SK-N-SH (cell line): ENCODE measurements around the gene B4GALNT1. TPM values are rescaled to one million over a fixed set of nuclear protein-coding genes. Genes with fewer than 3 reads are reported as not detected.
"Not testable (repeated sequence)": the region's sequence is repeated elsewhere in the genome, so short reads cannot be mapped to it uniquely, and the experiment has no call there.

Experiments
- CTCF ChIA-PET: fragments of 300-600, 350-600 bp; formaldehyde crosslinking; extraction: SDS; loops from one replicate; lab custom pipeline; 2021; lab: Yijun Ruan, JAX
- POLR2A ChIA-PET: fragments of 350-600 bp; sonication (Branson Sonifier 250); formaldehyde crosslinking; extraction: SDS; loops from one replicate; lab custom pipeline; 2020; ENCODE audit warnings: antibody characterized with exemption, inconsistent platforms; lab: Yijun Ruan, JAX
- DNase-seq: peaks from one replicate; pipeline ENCODE4 v3.0.0; 2012
- H2AFZ ChIP-seq: fragments of 200-600 bp; sonication (generic); 2 replicates; pipeline ENCODE4 v1.8.1; 2016; ENCODE audit warnings: antibody characterized with exemption, mild to moderate bottlenecking, low read depth
- H3F3A ChIP-seq: fragments of 200-600 bp; sonication (generic); replicated peaks from 2 replicates; pipeline ENCODE3; 2016; ENCODE audit warnings: antibody characterized with exemption, mild to moderate bottlenecking; ENCODE audit not compliant: insufficient read depth
- H3K27ac ChIP-seq, 2 experiments: fragments of 200-500 bp in 1 of 2; fragments of 200-600 bp in 1 of 2; sonication (Bioruptor generic) in 1 of 2; sonication (generic), shearing (Covaris generic) in 1 of 2; 2 replicates each; pipeline versions ENCODE4 v1.5.1 to v1.6.1; 2014 to 2016; ENCODE audit warnings: low read depth in 2 of 2, inconsistent platforms in 1 of 2, low read length in 1 of 2, mild to moderate bottlenecking in 1 of 2, mixed read lengths in 1 of 2
- H3K27me3 ChIP-seq: fragments of 200-600 bp; sonication (generic), shearing (Covaris generic); 2 replicates; pipeline ENCODE4 v1.6.1; 2016; ENCODE audit warnings: mixed run types; ENCODE audit not compliant: insufficient read depth
- H3K36me3 ChIP-seq, 2 experiments: fragments of 200-500 bp in 1 of 2; fragments of 200-600 bp in 1 of 2; sonication (Bioruptor generic) in 1 of 2; sonication (generic) in 1 of 2; replicated peaks in 1 of 2; 2 replicates each; pipeline versions ENCODE3 to v1.5.1; 2014 to 2016; ENCODE audit warnings: low read length in 1 of 2, mild to moderate bottlenecking in 1 of 2; ENCODE audit not compliant: insufficient read depth in 2 of 2, control insufficient read depth in 1 of 2
- H3K4me1 ChIP-seq, 2 experiments: fragments of 200-500 bp in 1 of 2; fragments of 200-600 bp in 1 of 2; sonication (Bioruptor generic) in 1 of 2; sonication (generic), shearing (Covaris generic) in 1 of 2; 2 replicates each; pipeline versions ENCODE4 v1.5.1 to v1.6.1; 2014 to 2016; ENCODE audit warnings: low read depth in 1 of 2, low read length in 1 of 2, mixed run types in 1 of 2; ENCODE audit not compliant: insufficient read depth in 2 of 2, control insufficient read depth in 1 of 2
- H3K4me2 ChIP-seq: fragments of 200-600 bp; sonication (generic), shearing (Covaris generic); 2 replicates; pipeline ENCODE4 v1.6.1; 2017; ENCODE audit warnings: mixed run types
- H3K4me3 ChIP-seq, 2 experiments: fragments of 200-500 bp in 1 of 2; fragments of 200-600 bp in 1 of 2; sonication (Bioruptor generic) in 1 of 2; sonication (generic), shearing (Covaris generic) in 1 of 2; 2 replicates each; pipeline versions ENCODE4 v1.5.1 to v1.8.1; 2014 to 2016; ENCODE audit warnings: low read depth in 2 of 2, inconsistent platforms in 1 of 2, low read length in 1 of 2, mild to moderate bottlenecking in 1 of 2, mixed read lengths in 1 of 2, moderate library complexity in 1 of 2
- H3K79me2 ChIP-seq: fragments of 200-600 bp; sonication (generic); 2 replicates; pipeline ENCODE4 v1.8.1; 2017; ENCODE audit warnings: mild to moderate bottlenecking; ENCODE audit not compliant: insufficient read depth
- H3K9ac ChIP-seq: fragments of 200-600 bp; sonication (generic); 2 replicates; pipeline ENCODE4 v1.6.1; 2017; ENCODE audit warnings: mixed run types
- H3K9me2 ChIP-seq: fragments of 200-600 bp; sonication (generic); 2 replicates; pipeline ENCODE4 v1.6.1; 2017; ENCODE audit warnings: mixed run types
- H3K9me3 ChIP-seq: fragments of 200-600 bp; sonication (generic); 2 replicates; pipeline ENCODE4 v1.6.1; 2017; ENCODE audit warnings: mixed run types, mild to moderate bottlenecking, moderate library complexity
- H4K20me1 ChIP-seq: fragments of 200-600 bp; sonication (generic); 2 replicates; pipeline ENCODE4 v1.6.1; 2017; ENCODE audit warnings: mild to moderate bottlenecking, mixed run types; ENCODE audit not compliant: insufficient read depth
- EP300 ChIP-seq, 2 experiments: IDR thresholded peaks; 2 replicates each; pipeline versions ENCODE4 v1.4.0 to v1.6.1; 2012; ENCODE audit warnings: borderline replicate concordance in 1 of 2, low read depth in 1 of 2, low read length in 1 of 2
- EZH2phosphoT487 ChIP-seq: fragments of 200-600 bp; sonication (generic); IDR thresholded peaks from 2 replicates; pipeline ENCODE4 v1.6.1; 2017; ENCODE audit warnings: low read depth, mixed run types, mild to moderate bottlenecking, antibody characterized with exemption, moderate library complexity, borderline replicate concordance
- FOSL2 ChIP-seq: IDR thresholded peaks from 2 replicates; pipeline ENCODE4 v1.4.0; 2012; ENCODE audit warnings: low read depth, mild to moderate bottlenecking, moderate library complexity, borderline replicate concordance
- FOXM1 ChIP-seq: IDR thresholded peaks from 2 replicates; pipeline ENCODE4 v1.4.0; 2012; ENCODE audit warnings: low read depth, mild to moderate bottlenecking
- GABPA ChIP-seq: IDR thresholded peaks from 2 replicates; pipeline ENCODE4 v1.4.0; 2012; ENCODE audit warnings: low read depth, mild to moderate bottlenecking
- IRF3 ChIP-seq: fragments of 150-350 bp; IDR thresholded peaks from 2 replicates; pipeline ENCODE4 v1.6.1; 2016; ENCODE audit warnings: mild to moderate bottlenecking, low read depth, low read length
- JUND ChIP-seq: IDR thresholded peaks from 2 replicates; pipeline ENCODE4 v1.4.0; 2012
- MAX ChIP-seq: IDR thresholded peaks from 2 replicates; pipeline ENCODE4 v1.4.0; 2012; ENCODE audit warnings: low read depth
- MEF2A ChIP-seq: IDR thresholded peaks from 2 replicates; pipeline ENCODE4 v1.4.0; 2012; ENCODE audit warnings: low read depth, borderline replicate concordance
- NFIC ChIP-seq: IDR thresholded peaks from 2 replicates; pipeline ENCODE4 v1.4.0; 2012; ENCODE audit warnings: borderline replicate concordance
- RAD21 ChIP-seq: IDR thresholded peaks from 2 replicates; pipeline ENCODE4 v1.6.1; 2012; ENCODE audit warnings: mild to moderate bottlenecking, low read length
- RCOR1 ChIP-seq: fragments of 150-350 bp; IDR thresholded peaks from 2 replicates; pipeline ENCODE4 v1.6.1; 2017; ENCODE audit warnings: antibody characterized with exemption, low read length
- REST ChIP-seq: IDR thresholded peaks from 2 replicates; pipeline ENCODE4 v1.6.1; 2012; ENCODE audit warnings: mild to moderate bottlenecking, low read depth, low read length, moderate library complexity
- RFX5 ChIP-seq: IDR thresholded peaks from 2 replicates; pipeline ENCODE4 v1.6.1; 2012; ENCODE audit warnings: mild to moderate bottlenecking, improper control_type of control experiment, low read length
- SIN3A ChIP-seq: IDR thresholded peaks from 2 replicates; pipeline ENCODE4 v1.6.1; 2012; ENCODE audit warnings: low read depth, mild to moderate bottlenecking, low read length, moderate library complexity, borderline replicate concordance
- TCF12 ChIP-seq: IDR thresholded peaks from 2 replicates; pipeline ENCODE4 v1.4.0; 2012
- TEAD4 ChIP-seq: IDR thresholded peaks from 2 replicates; pipeline ENCODE4 v1.4.0; 2012; ENCODE audit warnings: mild to moderate bottlenecking, borderline replicate concordance; ENCODE audit not compliant: insufficient read depth
- USF1 ChIP-seq: IDR thresholded peaks from 2 replicates; pipeline ENCODE4 v1.4.0; 2012; ENCODE audit warnings: low read depth, borderline replicate concordance
- USF2 ChIP-seq: fragments of 150-350 bp; IDR thresholded peaks from 2 replicates; pipeline ENCODE4 v1.6.1; 2017; ENCODE audit warnings: antibody characterized with exemption, low read length, low read depth, borderline replicate concordance
- YY1 ChIP-seq: IDR thresholded peaks from 2 replicates; pipeline ENCODE4 v1.4.0; 2012; ENCODE audit warnings: low read depth, mild to moderate bottlenecking
- WGBS: methylation state at CpG from one replicate; pipeline ENCODE4 v1.1.6; 2017; ENCODE audit warnings: low lambda C conversion rate; 5-methylcytosine and 5-hydroxymethylcytosine counted together
- polyA plus RNA-seq, 3 experiments: library from polyadenylated mRNA; depleted of rRNA; stranded (reverse); fragments of >200 nt; gene quantifications; 2 replicates each; pipeline ENCODE4 v1.2.3, GENCODE V29; 2012

Gene B4GALNT1
- polyA plus RNA-seq, 1 of the 3 experiments (the other 2 are of a cell fraction), result 5.3 TPM

- Histone ChIP-seq H3F3A (no peaks in the 10 kb centered on the region), H3K4me3 (no peak overlapping the region), H3K27me3 (no peaks in the 10 kb centered on the region; the same call in 1 of the 2 replicates), H2AFZ (no peak overlapping the region), H3K4me1 (no peaks in the 10 kb centered on the region), H4K20me1 (no peaks in the 10 kb centered on the region), H3K9me3 (peaks cover 2% of the 10 kb centered on the region; the same call in 1 of the 2 replicates), H3K27ac (no peak overlapping the region), H3K9me2 (no peaks in the 10 kb centered on the region), H3K79me2 (no peaks in the 10 kb centered on the region), H3K4me2 (no peak overlapping the region), H3K9ac (no peak overlapping the region), H3K36me3 (no peaks in the 10 kb centered on the region)
- POLR2A ChIA-PET, result no interaction called here
- TF ChIP-seq JUND (no peak), FOXM1 (no peak), REST (no peak), USF2 (no peak), YY1 (no peak), EZH2phosphoT487 (no peak), MAX (no peak), RFX5 (no peak), RAD21 (no peak), IRF3 (no peak), TCF12 (no peak), RCOR1 (no peak), GABPA (no peak), EP300 (IDR thresholded peaks at IDR 0.05; ENCODE audit: borderline replicate concordance in 1 of 2, low read depth in 1 of 2, low read length in 1 of 2) (no peak), SIN3A (no peak), FOSL2 (no peak), NFIC (no peak), TEAD4 (no peak), USF1 (no peak), MEF2A (no peak)
- WGBS, result 37% methylated on average over 5 of the region's 5 CpGs
- DNase-seq, result no peak
- CTCF ChIA-PET, result interaction anchor here (1.1 to 1.6 kb wide), 3 partner anchors 9 to 34 kb away, joined by 3 to 4 read pairs (median 3); partner anchors contain the start of gene B4GALNT1
These were observed 33.9 kb upstream of the B4GALNT1 start for GRCh38 chr12:57666897-57667296.

DNA sequence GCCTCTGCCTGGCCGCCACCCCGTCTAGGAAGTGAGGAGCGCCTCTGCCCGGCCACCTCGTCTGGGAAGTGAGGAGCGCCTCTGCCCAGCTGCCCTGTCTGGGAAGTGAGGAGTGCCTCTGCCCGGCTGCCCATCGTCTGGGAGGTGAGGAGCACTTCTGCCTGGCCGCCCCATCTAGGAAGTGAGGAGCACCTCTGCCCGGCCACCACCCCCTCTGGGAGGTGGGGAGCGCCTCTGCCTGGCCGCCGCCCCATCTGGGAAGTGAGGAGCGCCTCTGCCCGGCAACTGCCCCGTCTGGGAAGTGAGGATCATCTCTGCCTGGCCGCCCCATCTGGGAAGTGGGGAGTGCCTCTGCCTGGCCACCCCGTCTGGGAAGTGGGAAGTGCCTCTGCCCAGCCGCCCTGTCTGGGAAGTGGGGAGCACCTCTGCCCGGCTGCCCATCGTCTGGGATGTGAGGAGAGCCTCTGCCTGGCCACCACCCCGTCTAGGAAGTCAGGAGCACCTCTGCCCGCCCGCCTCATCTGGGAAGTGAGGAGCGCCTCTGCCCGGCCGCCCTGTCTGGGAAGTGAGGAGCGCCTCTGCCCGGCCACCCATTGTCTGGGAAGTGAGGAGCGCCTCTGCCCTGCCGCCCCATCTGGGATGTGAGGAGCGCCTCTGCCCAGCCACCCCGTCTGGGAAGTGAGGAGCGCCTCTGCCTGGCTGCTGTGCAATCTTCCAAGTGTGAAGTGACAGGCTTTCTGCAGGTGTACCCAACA is 32.2 kb upstream of the B4GALNT1 start:
- H3K36me3 ChIP-seq, POLR2A ChIA-PET, DNase-seq: not testable (repeated sequence)

More for the DNA sequence above, 32.2 kb upstream of the B4GALNT1 start:
- H3F3A ChIP-seq, H2AFZ ChIP-seq, H3K79me2 ChIP-seq, H3K27ac ChIP-seq, H3K4me3 ChIP-seq, CTCF ChIA-PET, H3K9me2 ChIP-seq, H3K27me3 ChIP-seq, H3K4me1 ChIP-seq, H3K4me2 ChIP-seq, H4K20me1 ChIP-seq, H3K9ac ChIP-seq: not testable (repeated sequence)
- H3K9me3 ChIP-seq, result peaks cover 11% of the 10 kb centered on the region
- 53% methylated on average over 8 of the region's 34 CpGs for WGBS
